Renal pelvis (tissue), 4 donors: ENCODE data around the gene IGF1R. TPM values are rescaled to one million over a fixed set of nuclear protein-coding genes. Genes with fewer than 3 reads are reported as not detected.
A peak's percentile ranks its signal among the peaks of the same experiment; 100 is the strongest.

Experiments used
- DNase-seq: peaks from one replicate; pipeline ENCODE4 v3.0.0-alpha.2; 2013
- polyA plus RNA-seq, 3 donors: library from polyadenylated mRNA; unstranded; fragments of 120-200 nt; gene quantifications; one replicate each; pipeline ENCODE4 v1.2.1, GENCODE V29; 2013; ENCODE audit not compliant: insufficient read length in 3 of 3

The IGF1R gene
- polyA plus RNA-seq, 3 donors = 39.9 to 63.7 (median 61.4) TPM

GRCh38 chr15:98881526-98882520 is 233.5 kb downstream of the IGF1R start:
- peak; percentile 48 for DNase-seq

DNA sequence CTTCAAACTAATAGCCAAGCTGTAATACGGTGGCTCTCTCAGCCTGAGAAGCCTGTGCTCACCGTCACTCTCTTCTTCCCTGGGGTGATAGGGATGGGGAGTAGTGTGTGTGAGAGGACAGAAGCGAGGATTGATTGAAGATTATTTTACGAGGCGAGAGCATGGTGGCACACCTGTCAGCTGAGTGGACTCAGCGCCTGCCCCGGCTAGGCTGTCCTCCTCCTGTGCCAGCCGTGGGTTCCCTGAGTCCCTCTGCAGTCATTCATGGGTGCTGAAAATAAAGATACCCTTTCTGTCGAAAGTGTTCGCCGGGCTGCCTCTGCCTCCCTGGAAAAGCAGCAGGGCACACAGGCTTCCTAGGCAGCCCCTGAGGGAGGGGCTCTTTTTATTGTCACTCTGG is 235.1 kb downstream of the IGF1R start:
- no peak for DNase-seq

GRCh38 chr15:98884894-98885293 is 236.6 kb downstream of the IGF1R start:
- no peak for DNase-seq

DNA sequence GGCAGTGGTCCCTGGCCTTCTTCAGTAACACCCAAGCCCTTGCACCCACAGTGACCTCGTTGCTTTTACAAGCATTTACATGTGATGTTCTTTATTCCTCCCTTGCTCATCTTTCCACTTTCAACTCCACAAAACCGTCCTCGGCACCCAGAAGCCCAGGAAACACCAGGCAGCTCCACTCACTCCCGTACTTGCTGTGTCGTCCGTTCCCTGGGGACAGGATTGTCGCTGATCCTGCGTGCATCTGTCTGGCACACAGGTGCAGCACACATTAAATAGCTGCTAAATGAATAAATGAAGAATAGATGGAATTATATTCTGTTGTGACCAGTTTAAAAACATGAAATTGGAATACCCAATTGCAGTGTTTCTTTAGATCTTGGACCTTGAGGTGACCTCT is 239.6 kb downstream of the IGF1R start:
- DNase-seq = no peak

- DNase-seq = no peak
Measured at GRCh38 chr15:98888820-98889479, 240.6 kb downstream of the IGF1R start.

- DNase-seq = no peak
Measured at GRCh38 chr15:98889930-98890695, 241.8 kb downstream of the IGF1R start.

- DNase-seq = no peak
Measured at GRCh38 chr15:98891301-98891700, 243.0 kb downstream of the IGF1R start.

GRCh38 chr15:98893401-98893800 is 245.1 kb downstream of the IGF1R start:
- DNase-seq = no peak

DNA sequence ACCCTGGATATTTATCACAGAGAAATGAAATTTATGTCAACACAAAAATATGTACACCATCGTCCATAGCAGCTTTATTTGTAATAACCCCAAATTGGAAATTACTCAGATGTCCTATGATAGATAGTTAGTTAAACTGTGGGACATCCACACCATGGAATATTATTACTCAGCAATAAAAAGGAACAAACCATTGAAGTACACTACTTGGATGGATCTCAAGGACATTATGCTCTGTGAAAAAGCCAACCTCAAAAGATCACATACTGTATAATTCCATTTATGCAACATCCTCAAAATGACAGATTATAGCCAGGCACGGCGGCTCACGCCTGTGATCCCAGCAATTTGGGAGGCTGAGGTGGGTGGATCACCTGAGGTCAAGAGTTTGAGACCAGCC is 246.0 kb downstream of the IGF1R start:
- DNase-seq = no peak

- no peak for DNase-seq
Measured at GRCh38 chr15:98896002-98896721, 247.8 kb downstream of the IGF1R start.

DNA sequence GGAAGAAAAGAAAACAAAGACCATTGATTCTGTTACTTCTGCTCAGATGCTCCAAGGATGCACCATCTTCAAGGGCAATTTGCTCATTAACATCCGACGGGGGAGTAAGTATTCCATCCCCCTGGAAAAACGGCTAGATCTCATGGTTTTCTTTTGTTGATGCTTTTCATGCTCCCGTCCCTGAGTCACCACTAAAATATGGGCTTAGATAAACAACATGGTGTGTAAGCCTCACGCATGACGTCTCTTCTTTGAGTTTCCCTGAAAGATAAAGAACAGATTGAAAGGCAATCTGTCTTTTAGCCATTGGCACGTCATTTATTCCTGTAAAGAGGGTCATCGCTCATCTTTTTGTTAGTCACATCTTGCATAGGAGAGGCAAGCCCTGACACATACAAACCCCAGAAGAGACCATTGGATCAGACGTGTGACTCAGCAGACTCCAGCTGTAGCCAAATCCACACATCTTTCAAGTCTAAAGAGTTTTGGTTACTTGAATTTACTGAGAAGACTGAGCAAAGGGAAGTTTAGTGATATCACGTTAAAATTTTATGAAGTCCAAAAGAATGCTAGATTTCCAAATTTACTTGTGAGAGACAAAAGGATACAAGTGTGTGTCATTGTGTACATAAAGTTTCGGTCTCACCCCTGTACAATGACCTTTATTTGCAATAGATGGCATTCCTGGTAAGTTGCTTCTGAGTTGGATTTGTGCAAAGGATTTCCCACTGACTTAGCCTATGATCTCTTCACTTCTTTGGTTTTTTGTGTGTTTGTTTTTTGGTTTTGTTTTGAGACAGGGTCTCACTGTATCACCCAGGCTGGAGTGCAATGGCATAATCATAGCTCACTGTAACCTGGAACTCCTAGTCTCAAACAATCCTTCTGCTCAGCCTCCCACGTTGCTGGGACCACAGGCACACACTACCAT is 248.7 kb downstream of the IGF1R start:
- DNase-seq = no peak

- DNase-seq = no peak
Measured at GRCh38 chr15:98898122-98898521, 249.8 kb downstream of the IGF1R start.

GRCh38 chr15:98899272-98900021 is 251.1 kb downstream of the IGF1R start:
- no peak for DNase-seq

- DNase-seq = no peak
Measured at GRCh38 chr15:98900356-98900755, 252.0 kb downstream of the IGF1R start.

DNA sequence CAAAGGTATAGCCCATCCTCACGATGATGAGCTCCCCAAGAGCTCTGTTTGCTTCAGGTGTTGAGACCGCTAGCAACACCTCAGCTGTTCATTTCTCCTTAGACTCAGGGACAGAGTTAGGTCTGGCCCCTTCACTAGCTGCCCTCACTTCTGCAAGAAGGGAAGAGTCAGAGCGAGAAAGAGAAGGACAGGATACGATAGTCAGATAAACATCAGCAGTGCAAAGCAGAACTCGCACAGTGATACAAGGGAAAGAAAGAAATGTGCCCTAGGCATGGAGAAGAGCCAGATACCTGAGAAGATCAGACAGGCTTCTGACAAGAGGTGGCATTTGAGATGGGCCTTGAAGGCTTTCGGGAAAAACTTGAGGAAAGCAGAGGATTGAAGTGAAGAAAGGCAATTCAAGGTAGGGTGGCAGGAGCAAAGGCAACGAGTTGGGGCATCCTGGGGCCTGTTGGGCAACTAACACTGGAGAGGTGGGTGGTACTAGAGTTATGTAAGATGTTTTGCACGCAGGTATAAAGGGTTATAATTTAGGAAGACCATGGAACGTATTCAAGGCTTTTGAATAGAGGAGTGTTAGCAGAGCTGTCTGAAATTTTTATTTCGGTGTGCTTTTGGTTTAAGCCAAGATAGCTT is 253.2 kb downstream of the IGF1R start:
- no peak for DNase-seq

GRCh38 chr15:98902931-98903330 is 254.6 kb downstream of the IGF1R start:
- DNase-seq = no peak

DNA sequence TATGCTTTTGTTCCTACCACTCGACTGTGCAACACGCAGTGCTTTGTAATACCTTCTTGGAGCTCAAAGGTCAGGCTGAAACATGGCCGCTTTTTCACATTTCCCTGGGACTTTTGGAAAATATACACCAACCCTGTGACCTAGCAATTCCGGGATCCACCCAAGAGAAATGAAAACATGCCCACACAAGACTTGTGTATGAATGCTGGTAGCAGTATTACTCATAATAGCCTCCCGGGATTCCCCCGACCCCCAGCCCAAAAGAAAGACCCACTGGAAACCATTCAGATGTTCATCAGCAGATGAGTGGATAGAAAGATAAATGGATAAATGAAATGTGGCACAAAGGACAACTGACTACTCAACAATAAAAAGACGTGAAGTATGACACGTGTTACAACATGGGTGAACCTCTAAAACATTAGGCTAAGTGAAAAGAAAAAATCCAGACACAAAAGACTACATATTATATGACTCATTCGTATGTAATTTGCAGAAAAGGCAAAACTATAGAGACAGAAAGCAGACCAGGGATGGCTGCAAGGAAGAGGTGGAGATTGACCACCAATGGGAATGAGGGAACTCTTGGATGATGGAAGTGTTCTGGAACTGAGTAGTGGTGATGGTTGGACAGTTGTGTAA is 255.2 kb downstream of the IGF1R start:
- DNase-seq = no peak

- no peak for DNase-seq
Measured at GRCh38 chr15:98904544-98904943, 256.2 kb downstream of the IGF1R start.
